SK-N-MC (cell line): ENCODE data around the gene CASQ2.

Experiments
- DNase-seq: peaks from one replicate; pipeline ENCODE4 v3.0.0-alpha.2; 2011; ENCODE audit warnings: low read depth, low spot score
- H3K27ac ChIP-seq: fragments of 200-600 bp; sonication (generic); 2 replicates; pipeline ENCODE4 v1.5.1; 2016; ENCODE audit warnings: mixed run types
- H3K36me3 ChIP-seq: fragments of 200-600 bp; sonication (generic); 2 replicates; pipeline ENCODE4 v1.6.1; 2017; ENCODE audit warnings: antibody characterized with exemption, low read length, mixed read lengths; ENCODE audit not compliant: insufficient read depth
- H3K4me3 ChIP-seq: fragments of 200-600 bp; sonication (generic); 2 replicates; pipeline ENCODE4 v1.5.1; 2016
- H3K9ac ChIP-seq: fragments of 200-600 bp; sonication (generic); 2 replicates; pipeline ENCODE4 v1.8.0; 2017; ENCODE audit warnings: mixed run types, mixed read lengths; ENCODE audit not compliant: insufficient read length
- H3K9me3 ChIP-seq: fragments of 200-600 bp; sonication (generic); 2 replicates; pipeline ENCODE4 v1.6.1; 2017; ENCODE audit warnings: low read depth, mild to moderate bottlenecking, antibody characterized with exemption, low read length, moderate library complexity, mixed read lengths
- EZH2 ChIP-seq: fragments of 200-600 bp; sonication (generic); IDR thresholded peaks from one replicate; pipeline ENCODE4 v1.6.1; 2017; ENCODE audit warnings: antibody characterized with exemption
- FOXP2 ChIP-seq: optimal IDR thresholded peaks from 2 replicates; pipeline ENCODE3; 2011; ENCODE audit warnings: mild to moderate bottlenecking, moderate library complexity; ENCODE audit not compliant: insufficient read depth; ENCODE audit errors: extremely low read length, control extremely low read depth
- POLR2AphosphoS5 ChIP-seq: IDR thresholded peaks from 2 replicates; pipeline ENCODE4 v1.6.1; 2012; ENCODE audit warnings: mild to moderate bottlenecking, low read depth, low read length, borderline replicate concordance

Gene CASQ2

DNA sequence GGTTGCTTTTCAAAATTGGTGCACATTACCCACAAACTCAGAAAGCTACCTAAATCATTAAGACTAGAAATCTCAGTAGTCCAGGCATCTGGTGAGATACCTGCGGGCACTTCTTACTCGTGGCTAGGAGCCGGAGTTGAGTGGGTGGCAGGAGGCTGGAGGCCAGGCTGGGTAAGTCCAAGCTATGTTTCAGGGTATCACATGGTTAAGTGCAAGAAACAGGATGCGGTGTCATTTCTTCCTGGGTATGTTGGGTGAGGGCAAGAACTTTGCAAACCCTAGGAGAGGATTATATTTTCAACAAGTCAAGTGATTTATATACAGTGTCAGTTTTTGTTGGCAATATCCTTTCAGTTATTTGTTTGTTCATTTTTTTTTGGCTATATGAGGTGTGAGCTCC is 85.7 kb downstream of the CASQ2 start:
- no peak overlapping the region for H3K4me3 ChIP-seq
- no peak for DNase-seq
- H3K9me3 ChIP-seq = no peaks in the 10 kb centered on the region
- no peak for TF ChIP-seq POLR2AphosphoS5
- no peak for TF ChIP-seq EZH2
- no peak for TF ChIP-seq FOXP2
- no peak overlapping the region for H3K27ac ChIP-seq
- peaks cover 8% of the 10 kb centered on the region; the same call in 1 of the 2 replicates for H3K36me3 ChIP-seq
- no peak overlapping the region for H3K9ac ChIP-seq

DNA sequence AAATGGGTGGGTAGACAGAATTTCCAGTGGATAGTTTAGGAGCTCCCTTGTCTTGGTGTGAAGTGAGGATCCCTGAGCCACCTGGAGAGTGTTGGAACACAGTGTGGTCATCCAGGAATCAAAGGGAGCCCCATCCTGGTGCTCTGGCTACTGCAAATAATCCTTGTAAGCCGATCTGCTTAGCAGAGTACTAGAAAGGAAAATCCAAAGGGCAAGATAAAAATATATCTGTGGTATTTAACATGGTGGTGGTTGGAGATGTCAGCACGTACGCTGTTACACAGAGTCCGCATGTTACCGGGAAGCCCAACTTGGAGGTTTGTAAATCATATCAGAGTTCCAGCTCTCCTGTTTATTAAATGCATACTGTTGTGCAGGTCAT is 87.8 kb downstream of the CASQ2 start:
- H3K36me3 ChIP-seq = peaks cover 5% of the 10 kb centered on the region; the same call in 1 of the 2 replicates
- DNase-seq = no peak
- no peak overlapping the region for H3K4me3 ChIP-seq
- no peak overlapping the region for H3K27ac ChIP-seq
- H3K9ac ChIP-seq = no peak overlapping the region
- TF ChIP-seq POLR2AphosphoS5 = no peak
- no peak for TF ChIP-seq FOXP2
- no peak for TF ChIP-seq EZH2
- no peaks in the 10 kb centered on the region for H3K9me3 ChIP-seq

DNA sequence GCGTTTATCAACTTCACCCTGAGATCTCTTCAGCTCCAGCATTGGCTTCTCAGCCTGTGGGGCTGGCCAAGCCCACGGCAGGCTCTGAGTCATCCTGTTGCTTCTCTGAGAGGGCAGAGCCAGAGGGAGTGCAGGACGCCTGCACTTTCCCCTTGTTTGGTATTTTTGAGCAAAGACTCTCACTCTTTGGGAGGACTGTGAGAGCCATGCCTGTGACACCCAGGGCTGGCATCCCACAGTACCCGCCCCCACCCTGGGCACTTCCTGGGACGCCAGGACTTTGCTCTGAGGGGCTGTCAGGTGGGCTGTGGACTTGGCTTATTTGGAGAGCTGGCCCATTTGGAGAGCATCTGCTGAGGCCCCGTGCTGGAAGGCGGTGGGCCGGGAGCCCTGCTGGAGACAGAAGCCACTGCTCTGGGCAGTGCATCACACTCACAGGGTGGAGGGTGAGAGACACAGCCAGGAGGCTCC is 89.3 kb downstream of the CASQ2 start:
- H3K36me3 ChIP-seq = no peaks in the 10 kb centered on the region; the same call in 1 of the 2 replicates
- no peak for DNase-seq
- TF ChIP-seq POLR2AphosphoS5 (no peak), FOXP2 (no peak), EZH2 (no peak)
- no peak overlapping the region for H3K9ac ChIP-seq
- H3K4me3 ChIP-seq = no peak overlapping the region
- no peaks in the 10 kb centered on the region for H3K9me3 ChIP-seq
- H3K27ac ChIP-seq = no peak overlapping the region

DNA sequence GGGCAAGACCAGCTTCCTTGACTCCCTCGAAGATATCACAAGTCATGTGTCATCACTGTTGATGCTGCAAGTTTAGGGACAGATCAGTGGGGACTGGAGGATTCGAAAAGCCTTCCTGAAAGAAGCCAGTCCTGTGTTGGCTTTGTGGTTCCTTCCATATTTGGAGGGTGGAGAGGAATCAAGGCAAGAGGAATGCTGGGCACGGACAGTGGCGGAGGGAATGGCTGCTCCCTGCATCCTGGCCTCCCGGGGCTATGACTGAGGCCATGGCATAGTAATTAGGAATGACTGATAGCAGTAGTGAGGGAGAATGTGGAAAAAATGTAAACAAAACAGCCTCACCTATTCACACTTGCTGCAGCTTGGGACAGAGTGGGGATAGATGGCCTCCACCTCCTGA is 90.4 kb downstream of the CASQ2 start:
- no peaks in the 10 kb centered on the region for H3K36me3 ChIP-seq
- no peak overlapping the region for H3K4me3 ChIP-seq
- no peak overlapping the region for H3K27ac ChIP-seq
- H3K9me3 ChIP-seq = no peaks in the 10 kb centered on the region
- TF ChIP-seq EZH2 (no peak), POLR2AphosphoS5 (no peak)
- no peak for DNase-seq
- H3K9ac ChIP-seq = no peak overlapping the region

DNA sequence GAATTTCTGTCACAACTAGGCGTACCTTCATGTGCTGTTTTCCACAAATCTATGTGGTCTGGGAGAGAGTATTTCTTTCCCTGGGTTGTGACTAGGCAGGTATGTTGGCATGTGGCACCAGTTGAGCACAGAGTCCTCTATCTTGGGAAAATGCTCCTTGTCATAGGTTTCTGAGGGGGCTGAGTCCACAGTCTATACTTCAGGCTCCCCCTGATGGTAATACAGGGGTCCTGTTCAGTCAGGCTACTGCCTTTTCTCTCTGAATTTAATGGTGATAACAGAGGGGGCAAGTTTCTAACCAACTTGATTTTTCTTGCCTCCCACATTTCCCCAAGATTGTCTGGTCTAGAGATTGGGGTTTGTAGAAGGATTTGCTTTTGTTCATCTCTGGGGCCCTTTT is 90.9 kb downstream of the CASQ2 start:
- no peak for DNase-seq
- Histone ChIP-seq H3K9ac (no peak overlapping the region), H3K36me3 (no peaks in the 10 kb centered on the region), H3K9me3 (no peaks in the 10 kb centered on the region), H3K4me3 (no peak overlapping the region), H3K27ac (no peak overlapping the region)
- no peak for TF ChIP-seq EZH2
- TF ChIP-seq FOXP2 = no peak
- no peak for TF ChIP-seq POLR2AphosphoS5

GRCh38 chr1:115677182-115677555 is 91.3 kb downstream of the CASQ2 start:
- H3K36me3 ChIP-seq = no peaks in the 10 kb centered on the region
- H3K4me3 ChIP-seq = no peak overlapping the region
- H3K9me3 ChIP-seq = no peaks in the 10 kb centered on the region
- no peak overlapping the region for H3K9ac ChIP-seq
- no peak overlapping the region for H3K27ac ChIP-seq
- DNase-seq = no peak
- TF ChIP-seq EZH2 = no peak
- no peak for TF ChIP-seq FOXP2

DNA sequence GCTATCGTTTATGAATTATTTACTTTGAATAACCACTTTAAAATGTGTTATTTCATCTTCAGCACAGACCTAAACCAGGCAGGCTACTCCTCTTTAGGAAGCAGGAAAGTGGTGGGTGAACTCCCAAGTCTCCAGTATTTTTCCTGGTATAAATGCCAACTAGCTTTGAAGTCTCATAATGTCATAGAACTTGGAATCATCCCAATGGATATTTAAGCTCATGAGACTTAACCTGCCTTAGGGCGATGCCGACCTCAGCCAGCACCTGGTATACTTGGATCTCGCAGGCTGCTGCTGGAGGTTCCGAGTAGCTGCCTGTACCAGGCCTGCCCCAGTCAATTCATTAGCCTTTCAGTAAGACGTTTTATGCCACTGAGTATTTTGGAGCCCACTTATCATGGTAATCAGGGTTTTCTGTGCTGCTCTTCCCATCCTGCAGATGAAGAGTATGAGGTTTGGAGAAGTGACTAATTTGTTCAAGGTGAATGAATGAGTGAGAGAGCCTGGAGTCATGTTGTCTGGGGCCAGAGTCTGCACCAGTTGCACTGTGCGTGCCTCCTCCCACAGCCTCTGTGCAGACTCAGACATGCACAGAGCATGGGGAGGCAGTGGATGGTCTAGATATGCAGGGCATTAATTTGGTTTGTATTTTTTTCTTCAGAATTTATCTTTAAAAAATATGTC is 91.9 kb downstream of the CASQ2 start:
- TF ChIP-seq FOXP2 (no peak), EZH2 (no peak), POLR2AphosphoS5 (no peak)
- Histone ChIP-seq H3K4me3 (no peak overlapping the region), H3K9me3 (no peaks in the 10 kb centered on the region), H3K36me3 (no peaks in the 10 kb centered on the region), H3K9ac (no peak overlapping the region), H3K27ac (no peak overlapping the region)
- DNase-seq = no peak

- H3K9me3 ChIP-seq = no peaks in the 10 kb centered on the region
- TF ChIP-seq POLR2AphosphoS5 (no peak), FOXP2 (no peak), EZH2 (no peak)
- no peak overlapping the region for H3K9ac ChIP-seq
- no peak for DNase-seq
- H3K27ac ChIP-seq = no peak overlapping the region
- H3K4me3 ChIP-seq = no peak overlapping the region
- peaks cover 18% of the 10 kb centered on the region for H3K36me3 ChIP-seq
Measured at GRCh38 chr1:115672224-115673009, 96.1 kb downstream of the CASQ2 start.
